HG03342 (cell line): ENCODE data around the gene ZNF385B.

Source experiments
- ATAC-seq: cut with Tn5 transposase; IDR thresholded peaks from one replicate; pipeline ENCODE4 v1.9.1; 2021; ENCODE audit warnings: mild to moderate bottlenecking, moderate library complexity; ENCODE audit not compliant: unreplicated experiment

Gene ZNF385B

DNA sequence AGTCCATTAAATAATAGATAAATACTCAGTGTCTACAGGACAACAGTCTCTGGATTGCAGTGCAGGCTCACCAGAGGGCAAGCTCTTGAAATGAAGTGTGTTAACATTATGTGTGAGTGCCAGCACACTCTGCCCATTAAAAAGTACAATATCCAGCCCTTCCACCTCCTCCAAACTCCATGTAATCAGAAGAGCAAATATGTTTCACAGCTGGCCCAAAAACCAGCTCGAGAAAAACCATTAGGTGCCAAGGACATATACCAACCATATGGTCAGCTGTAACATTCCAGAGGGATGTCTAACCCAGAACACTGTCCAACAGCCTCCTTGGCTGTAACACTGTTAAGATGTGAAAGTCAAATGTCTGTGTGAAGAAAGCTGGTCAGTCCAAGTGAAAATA is 112.2 kb downstream of the ZNF385B start:
- ATAC-seq: no peak

- ATAC-seq: no peak
Observed at GRCh38 chr2:179746981-179747380, 114.4 kb downstream of the ZNF385B start.

GRCh38 chr2:179745635-179746256 is 115.7 kb downstream of the ZNF385B start:
- ATAC-seq: no peak

DNA sequence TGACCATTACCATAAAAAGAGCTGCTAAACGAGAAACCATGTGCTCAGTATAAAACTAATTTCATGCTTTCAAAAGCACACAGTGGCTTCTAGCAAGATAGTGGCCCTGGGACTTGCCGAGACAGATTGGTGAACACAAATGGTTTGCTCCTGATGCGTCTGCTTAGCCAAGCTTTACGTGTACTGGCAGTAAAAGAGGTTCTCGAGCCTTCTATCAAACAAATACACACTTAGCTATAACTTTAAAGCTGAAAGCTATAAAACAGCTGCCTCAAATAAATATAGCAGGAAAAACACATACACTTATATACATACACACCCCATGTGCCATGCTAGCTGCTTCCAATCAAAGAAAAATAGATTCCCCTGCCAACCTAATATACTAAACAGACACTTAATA is 117.0 kb downstream of the ZNF385B start:
- ATAC-seq: no peak

DNA sequence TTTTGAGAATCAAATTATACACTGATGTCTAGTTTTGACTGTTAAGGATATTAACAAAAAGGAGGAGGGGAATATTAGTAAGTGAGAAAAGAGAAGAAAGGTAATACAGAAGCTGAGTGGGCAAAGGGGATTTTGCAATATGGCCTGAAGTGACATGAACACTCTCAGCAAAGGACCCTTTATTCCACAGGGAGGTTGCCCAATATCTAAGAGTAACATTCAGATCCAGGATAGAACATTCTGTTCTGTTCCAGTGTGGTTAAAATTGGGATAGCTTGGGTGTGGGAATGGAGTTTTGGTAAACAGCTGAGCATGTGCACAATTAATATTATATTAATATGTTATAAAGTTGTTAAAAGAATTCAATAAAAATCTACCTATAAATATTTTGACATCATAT is 120.1 kb downstream of the ZNF385B start:
- no peak for ATAC-seq

GRCh38 chr2:179729966-179730365 is 131.4 kb downstream of the ZNF385B start:
- ATAC-seq: no peak

DNA sequence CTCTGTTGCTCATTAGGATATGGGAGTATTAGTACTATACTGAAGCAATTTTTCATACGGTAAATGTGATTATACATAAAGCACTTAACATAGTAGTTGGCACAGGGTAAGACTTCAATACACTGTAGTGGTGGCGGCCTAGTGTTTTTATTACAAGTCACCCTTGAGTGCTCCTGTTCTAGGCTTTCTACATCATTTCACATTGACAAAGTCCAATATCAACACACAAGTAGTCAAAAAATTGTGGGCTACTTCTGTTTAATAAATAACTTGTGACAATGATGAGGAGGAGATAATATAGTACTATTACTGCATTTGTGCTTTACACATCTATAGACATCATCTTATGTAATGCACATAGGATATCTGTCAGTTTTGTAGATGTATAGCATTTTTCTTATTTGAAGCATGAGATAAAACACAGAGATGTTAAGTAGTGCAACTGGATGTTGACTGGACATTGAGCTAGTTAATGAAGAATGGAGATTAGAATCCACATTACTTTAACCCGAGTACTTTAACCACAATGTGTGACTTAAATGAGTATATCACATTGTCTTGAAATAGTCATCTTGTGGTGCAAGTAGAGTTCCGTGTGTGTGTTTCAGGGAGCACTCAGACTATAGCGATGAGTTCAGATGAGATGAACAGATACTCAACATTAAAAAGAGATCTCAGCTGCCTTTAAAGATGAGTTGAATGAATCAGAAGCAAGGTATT is 134.8 kb downstream of the ZNF385B start:
- ATAC-seq: no peak

DNA sequence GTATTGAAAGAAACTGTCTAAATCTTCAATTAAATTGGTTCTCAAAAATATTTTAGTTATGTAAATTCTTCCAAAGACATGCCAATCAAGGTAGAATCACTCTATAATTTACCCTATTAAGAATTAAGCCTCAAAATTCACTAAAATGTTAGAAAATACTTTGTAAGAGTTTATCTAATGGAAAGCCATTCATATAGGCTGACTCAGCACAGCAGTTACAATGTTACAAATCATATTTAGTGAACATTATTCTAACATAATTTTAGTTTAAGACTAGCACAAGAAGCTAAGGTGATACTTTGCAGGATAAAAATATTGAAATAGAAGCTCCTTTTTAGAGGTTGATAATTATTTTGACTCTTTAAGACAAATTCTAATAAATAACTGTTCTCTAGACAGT is 137.0 kb downstream of the ZNF385B start:
- no peak for ATAC-seq

DNA sequence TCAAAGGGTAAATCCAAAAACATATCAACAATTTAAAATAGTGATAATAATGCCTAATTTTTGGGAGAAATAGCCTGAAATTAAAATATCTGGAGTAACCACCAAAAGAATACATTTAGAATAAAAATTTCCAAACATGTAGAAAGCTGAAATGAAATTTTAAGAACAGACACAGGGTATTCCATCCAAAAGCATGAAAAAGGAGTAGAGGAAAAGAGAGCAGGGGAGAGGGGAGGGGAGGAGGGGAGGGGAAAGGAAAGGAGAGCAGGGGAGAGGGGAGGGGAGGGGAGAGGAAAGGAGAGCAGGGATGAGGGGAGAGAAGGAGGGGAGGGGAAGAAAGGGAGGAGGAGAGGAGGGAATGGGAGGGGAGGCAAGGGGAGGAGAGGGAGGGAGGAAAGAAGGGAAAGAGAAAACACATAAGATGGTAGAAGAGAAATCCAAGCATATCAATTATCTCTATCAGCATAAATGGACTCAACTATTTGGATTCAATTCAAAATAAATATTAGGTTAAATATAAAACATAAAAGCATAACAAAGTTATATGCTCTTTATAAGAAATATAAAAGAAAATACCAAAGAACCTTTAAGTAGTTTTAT is 141.1 kb downstream of the ZNF385B start:
- ATAC-seq: no peak

DNA sequence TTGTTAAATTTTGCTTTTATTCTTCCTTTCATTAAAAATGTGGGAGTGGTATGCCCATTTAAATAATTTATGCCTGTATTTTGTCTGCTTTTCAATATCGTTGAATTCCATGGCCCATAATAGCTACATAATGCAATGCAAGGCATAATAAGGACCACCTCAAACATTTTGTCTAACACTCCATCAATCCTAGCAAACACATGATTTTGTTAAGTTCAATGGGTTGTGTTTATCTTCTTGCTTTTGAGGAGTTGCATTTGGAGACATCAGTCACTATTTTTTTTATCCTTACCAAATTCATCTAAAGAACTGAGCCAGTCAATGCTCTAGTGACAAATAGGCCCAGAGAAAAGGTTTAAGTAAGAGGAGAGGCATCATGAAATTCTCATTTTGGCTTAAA is 145.5 kb downstream of the ZNF385B start:
- ATAC-seq: no peak

GRCh38 chr2:179715196-179715595 is 146.2 kb downstream of the ZNF385B start:
- ATAC-seq: no peak

- ATAC-seq: no peak
Observed at GRCh38 chr2:179712825-179713224, 148.6 kb downstream of the ZNF385B start.

- no peak for ATAC-seq
Observed at GRCh38 chr2:179711375-179711774, 150.0 kb downstream of the ZNF385B start.

GRCh38 chr2:179703702-179704101 is 157.7 kb downstream of the ZNF385B start:
- ATAC-seq: no peak

DNA sequence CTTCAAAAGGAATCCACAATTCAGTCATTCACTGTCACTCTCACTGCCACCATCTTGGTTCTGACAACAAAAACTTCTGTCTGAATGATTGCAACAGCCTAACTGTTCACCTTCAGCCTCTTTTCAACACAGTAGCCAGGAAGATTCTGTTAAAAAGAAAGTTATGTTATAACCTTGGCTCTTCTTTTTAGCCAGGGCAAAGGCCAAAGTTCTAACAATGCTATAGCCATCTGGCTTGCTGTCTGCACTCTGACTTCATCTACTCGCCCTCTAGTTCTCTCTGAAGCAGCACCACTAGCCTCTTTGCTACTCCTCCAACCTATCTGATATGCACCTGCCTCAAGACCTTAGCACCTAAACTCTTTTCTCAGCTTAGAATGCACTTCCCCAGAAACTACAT is 158.5 kb downstream of the ZNF385B start:
- ATAC-seq: no peak

DNA sequence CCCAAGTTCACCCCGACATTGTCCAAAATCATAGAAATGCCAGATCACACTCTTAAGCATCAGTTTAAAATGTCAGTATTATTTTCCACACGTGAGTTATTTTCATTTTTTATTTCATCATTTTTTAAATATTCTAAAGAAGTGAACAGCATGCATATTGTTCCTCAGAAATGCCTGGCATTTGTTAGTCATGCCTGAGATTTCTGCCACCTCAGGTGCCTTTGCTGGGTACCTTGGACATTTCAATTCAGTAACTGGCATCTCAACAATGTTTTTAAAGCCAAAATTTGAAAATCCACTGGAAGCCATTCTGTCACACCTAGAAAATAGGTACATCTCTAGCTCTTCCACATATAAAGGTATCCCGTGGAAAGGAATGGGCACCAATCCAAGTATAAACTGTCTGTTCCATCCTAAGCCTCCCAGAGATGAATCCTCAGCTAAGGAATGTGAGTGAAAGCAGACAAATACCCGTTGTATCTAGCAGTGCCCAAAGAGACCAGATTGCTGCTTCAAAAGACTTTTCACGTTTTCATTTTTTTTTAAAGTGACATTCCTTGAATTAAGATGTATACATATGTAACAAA is 159.8 kb downstream of the ZNF385B start:
- no peak for ATAC-seq

GRCh38 chr2:179695486-179695885 is 165.9 kb downstream of the ZNF385B start:
- no peak for ATAC-seq

GRCh38 chr2:179694963-179695362 is 166.4 kb downstream of the ZNF385B start:
- ATAC-seq: no peak

DNA sequence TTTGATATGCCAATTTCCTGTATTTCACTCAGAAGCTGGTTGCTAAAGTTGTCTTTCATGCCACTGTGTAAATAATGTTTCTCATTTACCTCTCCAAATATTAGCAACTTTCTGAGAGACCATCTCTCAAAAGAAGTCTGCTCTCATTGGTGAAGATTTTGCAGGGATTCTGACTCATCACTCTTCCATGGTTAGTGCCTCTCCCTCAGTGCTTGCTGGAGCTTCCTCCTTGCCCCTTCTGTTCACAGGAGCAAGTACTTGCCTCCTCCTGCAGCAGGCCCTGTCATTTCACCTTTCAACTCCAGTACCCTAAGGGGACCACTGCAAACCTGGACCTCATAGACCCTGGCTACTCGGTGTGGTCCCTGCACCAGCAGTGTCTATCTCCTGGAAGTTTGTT is 168.8 kb downstream of the ZNF385B start:
- ATAC-seq: no peak

- no peak for ATAC-seq
Observed at GRCh38 chr2:179692043-179692442, 169.4 kb downstream of the ZNF385B start.

GRCh38 chr2:179691235-179691634 is 170.2 kb downstream of the ZNF385B start:
- no peak for ATAC-seq

GRCh38 chr2:179686718-179687342 is 174.6 kb downstream of the ZNF385B start:
- no peak for ATAC-seq
